ENCODE data around the gene HLA-DQB2.

DNA sequence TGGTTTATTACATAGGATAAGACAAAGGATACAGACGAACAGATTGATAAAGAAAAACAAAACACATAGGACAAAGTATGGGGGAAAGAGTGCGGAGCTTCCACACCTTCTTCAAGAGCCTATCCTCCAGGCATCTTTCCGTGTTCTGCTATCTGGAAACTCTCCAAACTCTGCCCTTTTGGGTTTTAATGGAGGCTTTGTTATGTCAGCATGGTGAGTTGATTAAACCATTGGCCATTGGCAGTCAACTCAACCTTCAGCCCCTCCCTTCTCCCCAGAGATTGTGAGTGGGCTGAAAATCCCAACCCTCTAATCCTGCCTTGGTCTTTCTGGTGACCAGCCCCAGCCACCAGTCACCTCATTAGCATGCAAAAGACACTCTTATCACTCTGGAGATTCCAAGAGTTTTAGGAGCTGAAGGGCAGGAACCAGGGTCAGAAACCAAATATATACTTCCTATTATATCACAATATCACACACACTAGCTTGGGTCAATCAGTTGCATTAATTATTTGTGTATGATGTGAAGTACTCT is 29.6 kb upstream of the HLA-DQB2 start:
- TF ChIP-seq, protein P1, sequence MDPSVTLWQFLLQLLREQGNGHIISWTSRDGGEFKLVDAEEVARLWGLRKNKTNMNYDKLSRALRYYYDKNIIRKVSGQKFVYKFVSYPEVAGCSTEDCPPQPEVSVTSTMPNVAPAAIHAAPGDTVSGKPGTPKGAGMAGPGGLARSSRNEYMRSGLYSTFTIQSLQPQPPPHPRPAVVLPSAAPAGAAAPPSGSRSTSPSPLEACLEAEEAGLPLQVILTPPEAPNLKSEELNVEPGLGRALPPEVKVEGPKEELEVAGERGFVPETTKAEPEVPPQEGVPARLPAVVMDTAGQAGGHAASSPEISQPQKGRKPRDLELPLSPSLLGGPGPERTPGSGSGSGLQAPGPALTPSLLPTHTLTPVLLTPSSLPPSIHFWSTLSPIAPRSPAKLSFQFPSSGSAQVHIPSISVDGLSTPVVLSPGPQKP (IDR thresholded peaks at IDR 0.05; ENCODE audit: borderline replicate concordance, low read depth, low read length), result no peak
- TF ChIP-seq CEBPB (IDR thresholded peaks at IDR 0.05; ENCODE audit: low read depth, low read length) (no peak), POLR2A (IDR thresholded peaks at IDR 0.05; ENCODE audit: low read depth, low read length) (no peak), RFX5 (IDR thresholded peaks at IDR 0.05; ENCODE audit: low read depth, low read length) (no peak), NFE2L2 (IDR thresholded peaks at IDR 0.05; ENCODE audit: low read depth, low read length) (no peak), BHLHE40 (IDR thresholded peaks at IDR 0.05; ENCODE audit: low read depth, low read length) (no peak), FOS (IDR thresholded peaks at IDR 0.05; ENCODE audit: low read depth, low read length) (no peak), RCOR1 (IDR thresholded peaks at IDR 0.05; ENCODE audit: insufficient replicate concordance, low read length) (no peak), RAD21 (IDR thresholded peaks at IDR 0.05; ENCODE audit: low read length) (no peak)
- TF ChIP-seq, protein P2, sequence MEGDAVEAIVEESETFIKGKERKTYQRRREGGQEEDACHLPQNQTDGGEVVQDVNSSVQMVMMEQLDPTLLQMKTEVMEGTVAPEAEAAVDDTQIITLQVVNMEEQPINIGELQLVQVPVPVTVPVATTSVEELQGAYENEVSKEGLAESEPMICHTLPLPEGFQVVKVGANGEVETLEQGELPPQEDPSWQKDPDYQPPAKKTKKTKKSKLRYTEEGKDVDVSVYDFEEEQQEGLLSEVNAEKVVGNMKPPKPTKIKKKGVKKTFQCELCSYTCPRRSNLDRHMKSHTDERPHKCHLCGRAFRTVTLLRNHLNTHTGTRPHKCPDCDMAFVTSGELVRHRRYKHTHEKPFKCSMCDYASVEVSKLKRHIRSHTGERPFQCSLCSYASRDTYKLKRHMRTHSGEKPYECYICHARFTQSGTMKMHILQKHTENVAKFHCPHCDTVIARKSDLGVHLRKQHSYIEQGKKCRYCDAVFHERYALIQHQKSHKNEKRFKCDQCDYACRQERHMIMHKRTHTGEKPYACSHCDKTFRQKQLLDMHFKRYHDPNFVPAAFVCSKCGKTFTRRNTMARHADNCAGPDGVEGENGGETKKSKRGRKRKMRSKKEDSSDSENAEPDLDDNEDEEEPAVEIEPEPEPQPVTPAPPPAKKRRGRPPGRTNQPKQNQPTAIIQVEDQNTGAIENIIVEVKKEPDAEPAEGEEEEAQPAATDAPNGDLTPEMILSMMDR (conservative IDR thresholded peaks at IDR 0.05; ENCODE audit: low read depth, low read length), result no peak
- TF ChIP-seq, protein P3, sequence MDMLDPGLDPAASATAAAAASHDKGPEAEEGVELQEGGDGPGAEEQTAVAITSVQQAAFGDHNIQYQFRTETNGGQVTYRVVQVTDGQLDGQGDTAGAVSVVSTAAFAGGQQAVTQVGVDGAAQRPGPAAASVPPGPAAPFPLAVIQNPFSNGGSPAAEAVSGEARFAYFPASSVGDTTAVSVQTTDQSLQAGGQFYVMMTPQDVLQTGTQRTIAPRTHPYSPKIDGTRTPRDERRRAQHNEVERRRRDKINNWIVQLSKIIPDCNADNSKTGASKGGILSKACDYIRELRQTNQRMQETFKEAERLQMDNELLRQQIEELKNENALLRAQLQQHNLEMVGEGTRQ (IDR thresholded peaks at IDR 0.05; ENCODE audit: low read depth, low read length), result no peak
